OCI-M2 (cell line): ENCODE results near the gene ARFGEF2.
"Not testable (repeated sequence)": the region's sequence is repeated elsewhere in the genome, so short reads cannot be mapped to it uniquely, and the experiment has no call there.

ENCODE experiments used
- DNase-seq: peaks from one replicate; lab custom pipeline; 2025; ENCODE audit not compliant: unreplicated experiment; lab: John Stamatoyannopoulos, UW

Gene ARFGEF2

GRCh38 chr20:48921168-48921882 is at the start of gene ARFGEF2:
TSS of gene ARFGEF2 (plus strand) at chr20:48921711. CDS start at chr20:48921890, 179 bp downstream.
- peak; percentile 61 for DNase-seq

- DNase-seq, result no peak
These were observed 46.1 kb upstream of the ARFGEF2 start for GRCh38 chr20:48875233-48875913.

GRCh38 chr20:48875914-48876240 is 45.6 kb upstream of the ARFGEF2 start:
- DNase-seq, result no peak

- no peak for DNase-seq
These were observed 44.2 kb upstream of the ARFGEF2 start for GRCh38 chr20:48877304-48877703.

- DNase-seq, result no peak
These were observed 42.8 kb upstream of the ARFGEF2 start for GRCh38 chr20:48878534-48879248.

GRCh38 chr20:48879612-48880245 is 41.8 kb upstream of the ARFGEF2 start:
- no peak for DNase-seq

GRCh38 chr20:48880331-48880730 is 41.2 kb upstream of the ARFGEF2 start:
- no peak for DNase-seq

GRCh38 chr20:48880981-48881657 is 40.4 kb upstream of the ARFGEF2 start:
- DNase-seq, result no peak

GRCh38 chr20:48885237-48885636 is 36.3 kb upstream of the ARFGEF2 start:
- no peak for DNase-seq

- no peak for DNase-seq
These were observed 35.3 kb upstream of the ARFGEF2 start for GRCh38 chr20:48886194-48886593.

GRCh38 chr20:48886811-48887210 is 34.7 kb upstream of the ARFGEF2 start:
- no peak for DNase-seq

- not testable (repeated sequence) for DNase-seq
These were observed 33.0 kb upstream of the ARFGEF2 start for GRCh38 chr20:48888517-48888916.

GRCh38 chr20:48889140-48889790 is 32.2 kb upstream of the ARFGEF2 start:
- DNase-seq, result no peak

- DNase-seq, result no peak
These were observed 30.1 kb upstream of the ARFGEF2 start for GRCh38 chr20:48891235-48892048.

- DNase-seq, result no peak
These were observed 29.5 kb upstream of the ARFGEF2 start for GRCh38 chr20:48892049-48892470.

GRCh38 chr20:48892891-48893290 is 28.6 kb upstream of the ARFGEF2 start:
- no peak for DNase-seq

GRCh38 chr20:48893374-48893773 is 28.1 kb upstream of the ARFGEF2 start:
- DNase-seq, result no peak

GRCh38 chr20:48897305-48898010 is 24.1 kb upstream of the ARFGEF2 start:
- DNase-seq, result no peak

GRCh38 chr20:48898210-48898609 is 23.3 kb upstream of the ARFGEF2 start:
- no peak for DNase-seq
